K562 (cell line): Measurements from ENCODE around the gene ZER1. TPM values are rescaled to one million over a fixed set of nuclear protein-coding genes. Genes with fewer than 3 reads are reported as not detected.

ENCODE experiments used
- ATAC-seq: fragments of 200-7000 bp; cut with Tn5 transposase; 3 replicates; pipeline ENCODE4 v1.9.1; 2020; ENCODE audit warnings: moderate library complexity
- BruUV-seq: library from RNA; stranded (reverse); fragments of 400-500 nt; replicated peaks from 2 replicates; lab custom pipeline; 2021; lab: Mats Ljungman, UMichigan
- CTCF ChIA-PET: fragments of 300-600 bp; formaldehyde crosslinking; extraction: SDS; loops from one replicate; lab custom pipeline; 2021; ENCODE audit warnings: low intra/inter-chr PET ratio; lab: Yijun Ruan, JAX
- POLR2A ChIA-PET: fragments of 300-600, 350-650 bp; sonication (Branson Sonifier 250); formaldehyde crosslinking; extraction: SDS; loops from one replicate; lab custom pipeline; 2021; ENCODE audit warnings: antibody characterized with exemption, inconsistent platforms; lab: Yijun Ruan, JAX
- DNase-seq, 4 experiments: peaks; one replicate each; pipeline versions ENCODE4 v3.0.0 to v3.0.0-alpha.2; 2011 to 2018; ENCODE audit warnings: low spot score in 3 of 4, mixed read lengths in 3 of 4; ENCODE audit errors: extremely low read depth in 1 of 4
- FAIRE-seq: peaks from 2 replicates; lab custom pipeline; 2011; peaks lifted over from hg19 to GRCh38; lab: Jason Lieb, UNC
- H2AFZ ChIP-seq: 2 replicates; pipeline ENCODE4 v1.6.0; 2011; ENCODE audit warnings: low read depth, low read length, control low read depth, inconsistent platforms
- H3K27ac ChIP-seq: fragments of 200-600 bp; 3 replicates; pipeline ENCODE4 v1.8.0; 2011; ENCODE audit warnings: low read depth, mild to moderate bottlenecking, control low read depth, inconsistent platforms, low read length, moderate library complexity, mixed read lengths; ENCODE audit errors: extremely low read depth
- H3K27me3 ChIP-seq, 2 experiments: fragments of 300-600 bp in 1 of 2; 2 replicates in 1 of 2; 3 replicates in 1 of 2; pipeline versions ENCODE4 v1.6.0 to v1.8.0; 2011; ENCODE audit warnings: inconsistent platforms in 2 of 2, low read length in 2 of 2, mild to moderate bottlenecking in 1 of 2, mixed read lengths in 1 of 2, moderate library complexity in 1 of 2; ENCODE audit not compliant: control insufficient read depth in 2 of 2, insufficient read depth in 2 of 2
- H3K36me3 ChIP-seq: fragments of 300-600 bp; 3 replicates; pipeline ENCODE4 v1.8.0; 2011; ENCODE audit warnings: mild to moderate bottlenecking, low read length, inconsistent platforms; ENCODE audit not compliant: control insufficient read depth, insufficient read depth
- H3K4me1 ChIP-seq, 2 experiments: fragments of 200-600 bp in 1 of 2; replicated peaks in 1 of 2; 2 replicates in 1 of 2; 3 replicates in 1 of 2; pipeline versions ENCODE4 v1.5.1 to v1.8.0; 2011; ENCODE audit warnings: inconsistent platforms in 2 of 2, low read length in 2 of 2, mild to moderate bottlenecking in 1 of 2, mixed read lengths in 1 of 2, moderate library complexity in 1 of 2; ENCODE audit not compliant: control insufficient read depth in 2 of 2, insufficient read depth in 2 of 2
- H3K4me2 ChIP-seq: 2 replicates; pipeline ENCODE4 v1.6.1; 2011; ENCODE audit warnings: low read length, control low read depth, inconsistent platforms, mixed read lengths; ENCODE audit not compliant: insufficient read depth
- H3K4me3 ChIP-seq: fragments of 200-600 bp; sonication (generic), shearing (Covaris generic); 2 replicates; pipeline ENCODE4 v1.5.1; 2016; ENCODE audit warnings: control low read depth, inconsistent platforms
- H3K79me2 ChIP-seq: fragments of 200-600 bp; 3 replicates; pipeline ENCODE4 v1.8.0; 2011; ENCODE audit warnings: low read length, inconsistent platforms; ENCODE audit not compliant: control insufficient read depth, insufficient read depth
- H3K9ac ChIP-seq, 2 experiments: 2 replicates each; pipeline versions ENCODE4 v1.6.0 to v1.6.1; 2011; ENCODE audit warnings: low read depth in 2 of 2, low read length in 2 of 2, control low read depth in 1 of 2, inconsistent platforms in 1 of 2, mild to moderate bottlenecking in 1 of 2, mixed read lengths in 1 of 2; ENCODE audit not compliant: insufficient read depth in 1 of 2
- H3K9me1 ChIP-seq: one replicate; pipeline ENCODE4 v1.6.0; 2011; ENCODE audit warnings: inconsistent platforms, mild to moderate bottlenecking, low read length, moderate library complexity; ENCODE audit not compliant: control insufficient read depth, insufficient read depth
- H3K9me3 ChIP-seq: replicated peaks from 2 replicates; pipeline ENCODE4 v1.5.1; 2011; ENCODE audit warnings: low read depth, low read length, inconsistent platforms; ENCODE audit not compliant: control insufficient read depth, insufficient read depth
- H4K20me1 ChIP-seq: replicated peaks from 2 replicates; pipeline ENCODE4 v1.6.1; 2011; ENCODE audit warnings: low read length, inconsistent platforms, mixed read lengths; ENCODE audit not compliant: control insufficient read depth, insufficient read depth
- ATF7 ChIP-seq: fragments of 450-650 bp; IDR thresholded peaks from 2 replicates; pipeline ENCODE4 v1.7.1; 2014; ENCODE audit warnings: mild to moderate bottlenecking, moderate library complexity
- FIP1L1 ChIP-seq: fragments of 200-400 bp; formaldehyde crosslinking; IDR thresholded peaks from 2 replicates; pipeline ENCODE4 v1.6.1; 2018; ENCODE audit warnings: mild to moderate bottlenecking, low read depth, low read length; ENCODE audit not compliant: poor library complexity, severe bottlenecking
- FOXM1 ChIP-seq, 2 experiments: fragments of 450-650 bp in 1 of 2; sonication (generic) in 1 of 2; formaldehyde crosslinking in 1 of 2; IDR thresholded peaks; 2 replicates each; pipeline versions ENCODE4 v1.6.1 to v1.9.0; 2017 to 2022; ENCODE audit warnings: low read depth in 2 of 2, mild to moderate bottlenecking in 2 of 2, missing genetic modification reagents in 1 of 2, moderate library complexity in 1 of 2
- HEY1 ChIP-seq: fragments of 250-450 bp; sonication (Bioruptor Pico); IDR thresholded peaks from 2 replicates; pipeline ENCODE4 v1.5.0; 2020; ENCODE audit warnings: mild to moderate bottlenecking, moderate library complexity, borderline replicate concordance
- KLF10 ChIP-seq: fragments of 250-450 bp; sonication (Bioruptor Pico); IDR thresholded peaks from 2 replicates; pipeline ENCODE4 v1.6.1; 2021; ENCODE audit warnings: matching md5 sums
- MYC ChIP-seq, 2 experiments: fragments of 250-450 bp in 1 of 2; sonication (Bioruptor Pico) in 1 of 2; IDR thresholded peaks; 2 replicates each; pipeline versions ENCODE4 v1.5.1 to v1.6.1; 2012 to 2021; ENCODE audit warnings: low read depth in 2 of 2, borderline replicate concordance in 1 of 2, improper control_type of control experiment in 1 of 2, low read length in 1 of 2, mild to moderate bottlenecking in 1 of 2, moderate library complexity in 1 of 2
- POLR2G ChIP-seq: fragments of 200-400 bp; formaldehyde crosslinking; IDR thresholded peaks from 2 replicates; pipeline ENCODE4 v1.6.1; 2017; ENCODE audit warnings: low read depth, mild to moderate bottlenecking, antibody characterized with exemption, low read length, moderate library complexity
- RBM15 ChIP-seq: fragments of 200-400 bp; formaldehyde crosslinking; IDR thresholded peaks from 2 replicates; pipeline ENCODE4 v1.6.1; 2018; ENCODE audit warnings: mild to moderate bottlenecking, low read length, moderate library complexity; ENCODE audit not compliant: insufficient read depth
- SRSF3 ChIP-seq: fragments of 200-400 bp; formaldehyde crosslinking; IDR thresholded peaks from 2 replicates; pipeline ENCODE4 v1.6.1; 2016; ENCODE audit warnings: mild to moderate bottlenecking, low read length, moderate library complexity; ENCODE audit not compliant: insufficient read depth
- TAF9B ChIP-seq: fragments of 450-650 bp; IDR thresholded peaks from 2 replicates; pipeline ENCODE4 v1.6.1; 2018; ENCODE audit warnings: mild to moderate bottlenecking; ENCODE audit not compliant: partially characterized antibody
- TCF15 ChIP-seq: fragments of 250-450 bp; sonication (Bioruptor Pico); IDR thresholded peaks from 2 replicates; pipeline ENCODE4 v1.8.0; 2022; ENCODE audit warnings: moderate library complexity, mild to moderate bottlenecking, inconsistent platforms
- ZNF212 ChIP-seq: fragments of 450-650 bp; formaldehyde crosslinking; IDR thresholded peaks from 2 replicates; pipeline ENCODE4 v1.4.0; 2020; ENCODE audit warnings: mild to moderate bottlenecking
- ZNF263 ChIP-seq: sonication (generic); formaldehyde crosslinking; IDR thresholded peaks from 2 replicates; pipeline ENCODE4 v1.8.0; 2022; ENCODE audit warnings: mild to moderate bottlenecking, missing genetic modification reagents, borderline replicate concordance
- ZNF324 ChIP-seq: fragments of 250-450 bp; sonication (Bioruptor Pico); IDR thresholded peaks from 2 replicates; pipeline ENCODE4 v1.4.0; 2020; ENCODE audit warnings: mild to moderate bottlenecking
- ZNF717 ChIP-seq: fragments of 250-450 bp; sonication (Bioruptor Pico); IDR thresholded peaks from 2 replicates; pipeline ENCODE4 v1.5.0; 2021
- WGBS: fragments of 100-300 bp; shearing (Covaris generic); methylation state at CpG from one replicate; pipeline ENCODE4 v1.1.6; 2016; ENCODE audit warnings: low coverage, mixed read lengths; ENCODE audit not compliant: insufficient coverage; ENCODE audit errors: missing lambda C conversion rate; 5-methylcytosine and 5-hydroxymethylcytosine counted together
- in situ Hi-C: fragments of 300-500 bp; cut with MboI; formaldehyde crosslinking; loops from 4 replicates; pipeline ENCODE4 v1.15.0; 2018; ENCODE audit warnings: inconsistent platforms, mixed read lengths
- intact Hi-C: fragments of 100-400 bp; cut with micrococcal nuclease; formaldehyde crosslinking; loops from 2 replicates; pipeline ENCODE4 v1.14.2; 2022
- polyA plus RNA-seq, 8 experiments: library from polyadenylated mRNA; depleted of rRNA in 4 of 8; stranded (reverse) in 5 of 8; unstranded in 3 of 8; fragments of >200 nt; fragmentation: Nextera tagmentation in 2 of 8; fragmentation: Illumina TruSeq in 1 of 8; extraction: Ambion mirVana in 2 of 8; extraction: Trizol in 1 of 8; gene quantifications; 2 replicates each; pipeline versions ENCODE4 v1.2.1 to v1.2.3, GENCODE V29; 2011 to 2014; ENCODE audit warnings: inconsistent platforms in 1 of 8, missing spikeins in 1 of 8
- total RNA-seq, 7 experiments: library from RNA; depleted of rRNA in 6 of 7; stranded (reverse); fragments of >200 nt in 6 of 7; fragmentation: Illumina TruSeq in 2 of 7; extraction: Trizol in 2 of 7; gene quantifications; 2 replicates each; pipeline versions ENCODE4 v1.2.1 to v1.2.3, GENCODE V29; 2011 to 2021; ENCODE audit warnings: low replicate concordance in 1 of 7
- TF ChIP-seq, protein P1 (sequence below): fragments of 450-650 bp; IDR thresholded peaks from 2 replicates; pipeline ENCODE4 v1.6.1; 2016; ENCODE audit warnings: low read depth, mild to moderate bottlenecking, moderate library complexity
- TF ChIP-seq, protein P2 (sequence below): fragments of 250-450 bp; sonication (Bioruptor Pico); IDR thresholded peaks from 2 replicates; pipeline ENCODE4 v1.8.0; 2021; ENCODE audit warnings: mild to moderate bottlenecking, moderate library complexity
- TF ChIP-seq, protein P3 (sequence below): sonication (generic); formaldehyde crosslinking; IDR thresholded peaks from 2 replicates; pipeline ENCODE4 v1.9.0; 2022; ENCODE audit warnings: mild to moderate bottlenecking, missing genetic modification reagents

Gene ZER1
- total and polyA plus RNA-seq, 9 of the 15 experiments (the other 6 are each of a cell fraction or from before 2014, with no cell fraction given), result 0.07 to 10.7 (median 6.2) TPM

DNA sequence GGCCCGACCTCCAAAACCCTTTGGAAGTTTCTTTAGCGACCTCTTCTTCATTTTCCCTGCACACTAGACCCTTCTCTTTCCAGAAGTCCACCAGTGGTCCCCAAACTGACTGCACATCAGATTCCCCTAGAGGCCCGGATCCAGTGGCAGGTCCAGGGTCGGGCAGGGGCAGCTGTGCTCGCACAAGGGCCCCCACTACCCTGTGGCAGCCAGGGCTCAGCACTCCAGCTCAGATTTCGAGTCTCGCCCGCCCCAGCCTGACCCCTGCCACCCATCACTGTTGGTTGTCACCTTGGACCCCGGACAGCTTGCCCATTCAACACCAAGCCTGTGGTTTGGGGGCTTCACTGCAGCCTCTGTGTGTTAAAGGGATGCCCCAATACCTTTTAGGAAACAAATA lies 40.0 kb downstream of the ZER1 start:
- ATAC-seq (no peak), DNase-seq (no peak), FAIRE-seq (no peak)
- H3K36me3 ChIP-seq, result no peaks in the 10 kb centered on the region; the same call in 2 of the 3 replicates
- no peak overlapping the region for H3K9ac ChIP-seq
- peaks cover 5 to 32% of the 10 kb centered on the region in 2 experiments; a peak in 4 of 5 replicates for H3K4me1 ChIP-seq
- H3K4me2 ChIP-seq, result no peak overlapping the region
- 58% methylated on average over 7 of the region's 9 CpGs for WGBS
- no peaks in the 10 kb centered on the region for H3K27me3 ChIP-seq
- H4K20me1 ChIP-seq, result no peaks in the 10 kb centered on the region
- no peak overlapping the region for H2AFZ ChIP-seq
- CTCF ChIA-PET, result interaction anchor here (0.5 to 3.1 kb wide), 2 partner anchors 50 to 196 kb away, joined by 5 to 14 read pairs; no protein-coding TSS in a partner anchor
- POLR2A ChIA-PET, result interaction anchor here (0.6 kb wide), 1 partner anchor 15 kb away, joined by 3 read pairs; no protein-coding TSS in a partner anchor
- BruUV-seq, result no TSS peak
- no peaks in the 10 kb centered on the region for H3K9me1 ChIP-seq
- no peak overlapping the region for H3K4me3 ChIP-seq
- in situ Hi-C loops (loop anchor here (5.0 kb wide), 1 partner anchor 196 kb away; no protein-coding TSS in a partner anchor), intact Hi-C loops (loop anchor here (5.0 kb wide), 1 partner anchor 276 kb away; no protein-coding TSS in a partner anchor)
- no peak for TF ChIP-seq ZNF263 (CRISPR knock-in tag)
- TF ChIP-seq RBM15, result no peak
- no peak for TF ChIP-seq ZNF324 (CRISPR knock-in tag)
- TF ChIP-seq, protein P1, sequence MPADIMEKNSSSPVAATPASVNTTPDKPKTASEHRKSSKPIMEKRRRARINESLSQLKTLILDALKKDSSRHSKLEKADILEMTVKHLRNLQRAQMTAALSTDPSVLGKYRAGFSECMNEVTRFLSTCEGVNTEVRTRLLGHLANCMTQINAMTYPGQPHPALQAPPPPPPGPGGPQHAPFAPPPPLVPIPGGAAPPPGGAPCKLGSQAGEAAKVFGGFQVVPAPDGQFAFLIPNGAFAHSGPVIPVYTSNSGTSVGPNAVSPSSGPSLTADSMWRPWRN, result no peak
- TF ChIP-seq FIP1L1, result no peak
- no peak for TF ChIP-seq ZNF717 (CRISPR knock-in tag)
- no peak for TF ChIP-seq FOXM1 (IDR thresholded peaks at IDR 0.05; ENCODE audit: low read depth)
- no peak for TF ChIP-seq FOXM1 (CRISPR knock-in tag; IDR thresholded peaks at IDR 0.05; ENCODE audit: low read depth)
- TF ChIP-seq TCF15, result no peak
- TF ChIP-seq HEY1, result no peak
- TF ChIP-seq, protein P2, sequence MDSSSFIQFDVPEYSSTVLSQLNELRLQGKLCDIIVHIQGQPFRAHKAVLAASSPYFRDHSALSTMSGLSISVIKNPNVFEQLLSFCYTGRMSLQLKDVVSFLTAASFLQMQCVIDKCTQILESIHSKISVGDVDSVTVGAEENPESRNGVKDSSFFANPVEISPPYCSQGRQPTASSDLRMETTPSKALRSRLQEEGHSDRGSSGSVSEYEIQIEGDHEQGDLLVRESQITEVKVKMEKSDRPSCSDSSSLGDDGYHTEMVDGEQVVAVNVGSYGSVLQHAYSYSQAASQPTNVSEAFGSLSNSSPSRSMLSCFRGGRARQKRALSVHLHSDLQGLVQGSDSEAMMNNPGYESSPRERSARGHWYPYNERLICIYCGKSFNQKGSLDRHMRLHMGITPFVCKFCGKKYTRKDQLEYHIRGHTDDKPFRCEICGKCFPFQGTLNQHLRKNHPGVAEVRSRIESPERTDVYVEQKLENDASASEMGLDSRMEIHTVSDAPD (CRISPR knock-in tag), result no peak
- no peak for TF ChIP-seq TAF9B
- no peak for TF ChIP-seq SRSF3
- TF ChIP-seq, protein P3, sequence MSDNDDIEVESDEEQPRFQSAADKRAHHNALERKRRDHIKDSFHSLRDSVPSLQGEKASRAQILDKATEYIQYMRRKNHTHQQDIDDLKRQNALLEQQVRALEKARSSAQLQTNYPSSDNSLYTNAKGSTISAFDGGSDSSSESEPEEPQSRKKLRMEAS (CRISPR knock-in tag), result no peak
- TF ChIP-seq POLR2G, result no peak
- TF ChIP-seq ATF7, result no peak
- no peak for TF ChIP-seq ZNF212 (CRISPR knock-in tag)
- no peak for TF ChIP-seq MYC (IDR thresholded peaks at IDR 0.05; ENCODE audit: low read depth, low read length)
- TF ChIP-seq MYC (CRISPR knock-in tag; IDR thresholded peaks at IDR 0.05; ENCODE audit: borderline replicate concordance, low read depth), result no peak
- no peak for TF ChIP-seq KLF10 (CRISPR knock-in tag)
- H3K79me2 ChIP-seq, result no peaks in the 10 kb centered on the region
- H3K27ac ChIP-seq, result no peak overlapping the region
- H3K9me3 ChIP-seq, result no peaks in the 10 kb centered on the region
